HEK293 (cell line): ENCODE data around the gene ABLIM3.

Source experiments
- CTCF ChIA-PET: fragments of 350-600 bp; formaldehyde crosslinking; extraction: SDS; loops from one replicate; lab custom pipeline; 2021; ENCODE audit warnings: antibody characterized with exemption; lab: Yijun Ruan, JAX
- POLR2A ChIA-PET: fragments of 300-600 bp; formaldehyde crosslinking; extraction: SDS; loops from one replicate; lab custom pipeline; 2020; ENCODE audit warnings: antibody characterized with exemption, inconsistent platforms; lab: Yijun Ruan, JAX
- H3K27ac ChIP-seq: fragments of 200-500 bp; sonication (Bioruptor generic); 2 replicates; pipeline ENCODE4 v1.5.1; 2014; ENCODE audit warnings: low read depth, low read length, control low read depth, inconsistent platforms; ENCODE audit errors: extremely low read depth
- H3K36me3 ChIP-seq, 2 experiments: fragments of 200-500 bp in 1 of 2; sonication (Bioruptor generic) in 1 of 2; 1 replicate in 1 of 2; 2 replicates in 1 of 2; pipeline ENCODE4 v1.5.1; 2014 to 2017; ENCODE audit warnings: inconsistent platforms in 2 of 2, low read length in 2 of 2; ENCODE audit not compliant: control insufficient read depth in 2 of 2, insufficient read depth in 1 of 2
- H3K4me1 ChIP-seq: fragments of 200-500 bp; sonication (Bioruptor generic); 2 replicates; pipeline ENCODE4 v1.5.1; 2014; ENCODE audit warnings: mild to moderate bottlenecking, low read length, inconsistent platforms; ENCODE audit not compliant: control insufficient read depth, insufficient read depth
- H3K4me3 ChIP-seq: 2 replicates; pipeline ENCODE4 v1.5.1; 2011; ENCODE audit warnings: low read depth, mild to moderate bottlenecking, control low read depth, low read length, moderate library complexity
- H3K9me3 ChIP-seq: fragments of 200-500 bp; sonication (Bioruptor generic); 2 replicates; pipeline ENCODE4 v1.5.1; 2014; ENCODE audit warnings: low read depth, low read length, inconsistent platforms; ENCODE audit not compliant: control insufficient read depth, insufficient read depth
- BCL11B ChIP-seq: fragments of 450-650 bp; formaldehyde crosslinking; IDR thresholded peaks from 2 replicates; pipeline ENCODE4 v1.5.1; 2016; ENCODE audit warnings: low read depth, missing biosample characterization, missing genetic modification characterization
- MZF1 ChIP-seq: fragments of 450-650 bp; formaldehyde crosslinking; IDR thresholded peaks from 2 replicates; pipeline ENCODE4 v1.5.1; 2017; ENCODE audit warnings: missing biosample characterization, missing genetic modification characterization, borderline replicate concordance
- REPIN1 ChIP-seq: fragments of 450-650 bp; formaldehyde crosslinking; IDR thresholded peaks from 2 replicates; pipeline ENCODE4 v1.5.1; 2017; ENCODE audit warnings: missing biosample characterization, missing genetic modification characterization, low read depth
- SALL2 ChIP-seq: fragments of 450-650 bp; formaldehyde crosslinking; IDR thresholded peaks from 2 replicates; pipeline ENCODE4 v1.5.0; 2017; ENCODE audit warnings: missing biosample characterization, mild to moderate bottlenecking, missing genetic modification characterization, borderline replicate concordance
- WT1 ChIP-seq: fragments of 450-650 bp; formaldehyde crosslinking; IDR thresholded peaks from 2 replicates; pipeline ENCODE4 v1.5.1; 2016; ENCODE audit warnings: missing biosample characterization, missing genetic modification characterization
- ZBTB20 ChIP-seq: fragments of 450-650 bp; formaldehyde crosslinking; IDR thresholded peaks from 2 replicates; pipeline ENCODE4 v1.5.1; 2016; ENCODE audit warnings: missing biosample characterization, missing genetic modification characterization
- ZBTB21 ChIP-seq: fragments of 450-650 bp; formaldehyde crosslinking; IDR thresholded peaks from 2 replicates; pipeline ENCODE4 v1.5.1; 2017; ENCODE audit warnings: missing biosample characterization, missing genetic modification characterization
- ZBTB48 ChIP-seq: fragments of 450-650 bp; formaldehyde crosslinking; IDR thresholded peaks from 2 replicates; pipeline ENCODE4 v1.5.1; 2016; ENCODE audit warnings: missing biosample characterization, missing genetic modification characterization
- ZNF501 ChIP-seq: fragments of 450-650 bp; formaldehyde crosslinking; IDR thresholded peaks from 2 replicates; pipeline ENCODE4 v1.5.1; 2016; ENCODE audit warnings: missing biosample characterization, missing genetic modification characterization
- ZNF514 ChIP-seq: fragments of 450-650 bp; formaldehyde crosslinking; IDR thresholded peaks from 2 replicates; pipeline ENCODE4 v1.5.1; 2016; ENCODE audit warnings: missing biosample characterization, missing genetic modification characterization
- ZNF529 ChIP-seq: fragments of 450-650 bp; formaldehyde crosslinking; IDR thresholded peaks from 2 replicates; pipeline ENCODE4 v1.5.1; 2017; ENCODE audit warnings: missing genetic modification characterization, missing biosample characterization; ENCODE audit not compliant: insufficient replicate concordance
- ZNF626 ChIP-seq: fragments of 450-650 bp; sonication (Bioruptor Pico); formaldehyde crosslinking; IDR thresholded peaks from 2 replicates; pipeline ENCODE4 v1.5.1; 2018; ENCODE audit warnings: missing biosample characterization, missing genetic modification characterization, inconsistent platforms
- ZNF660 ChIP-seq: fragments of 450-650 bp; IDR thresholded peaks from 2 replicates; pipeline ENCODE4 v1.5.1; 2018; ENCODE audit warnings: missing biosample characterization, mild to moderate bottlenecking, missing genetic modification characterization
- ZNF747 ChIP-seq: fragments of 450-650 bp; formaldehyde crosslinking; IDR thresholded peaks from 2 replicates; pipeline ENCODE4 v1.5.1; 2016; ENCODE audit warnings: missing biosample characterization, missing genetic modification characterization
- ZNF768 ChIP-seq: fragments of 450-650 bp; formaldehyde crosslinking; IDR thresholded peaks from 2 replicates; pipeline ENCODE4 v1.5.1; 2018; ENCODE audit warnings: missing biosample characterization, mild to moderate bottlenecking, missing genetic modification characterization
- TF ChIP-seq, protein P1 (sequence below): fragments of 450-650 bp; formaldehyde crosslinking; IDR thresholded peaks from 2 replicates; pipeline ENCODE4 v1.5.1; 2016; ENCODE audit warnings: missing biosample characterization, missing genetic modification characterization
- TF ChIP-seq, protein P2 (sequence below): fragments of 450-650 bp; formaldehyde crosslinking; IDR thresholded peaks from 2 replicates; pipeline ENCODE4 v1.5.1; 2016; ENCODE audit warnings: missing biosample characterization, missing genetic modification characterization
- TF ChIP-seq, protein P3 (sequence below): fragments of 450-650 bp; formaldehyde crosslinking; IDR thresholded peaks from 2 replicates; pipeline ENCODE4 v1.5.1; 2016; ENCODE audit warnings: missing biosample characterization, missing genetic modification characterization
- TF ChIP-seq, protein P4 (sequence below): fragments of 450-650 bp; formaldehyde crosslinking; IDR thresholded peaks from 2 replicates; pipeline ENCODE4 v1.5.1; 2016; ENCODE audit warnings: missing biosample characterization, missing genetic modification characterization, borderline replicate concordance
- TF ChIP-seq, protein P5 (sequence below): fragments of 450-650 bp; formaldehyde crosslinking; IDR thresholded peaks from 2 replicates; pipeline ENCODE4 v1.5.1; 2016; ENCODE audit warnings: missing biosample characterization, missing genetic modification characterization

Gene ABLIM3

DNA sequence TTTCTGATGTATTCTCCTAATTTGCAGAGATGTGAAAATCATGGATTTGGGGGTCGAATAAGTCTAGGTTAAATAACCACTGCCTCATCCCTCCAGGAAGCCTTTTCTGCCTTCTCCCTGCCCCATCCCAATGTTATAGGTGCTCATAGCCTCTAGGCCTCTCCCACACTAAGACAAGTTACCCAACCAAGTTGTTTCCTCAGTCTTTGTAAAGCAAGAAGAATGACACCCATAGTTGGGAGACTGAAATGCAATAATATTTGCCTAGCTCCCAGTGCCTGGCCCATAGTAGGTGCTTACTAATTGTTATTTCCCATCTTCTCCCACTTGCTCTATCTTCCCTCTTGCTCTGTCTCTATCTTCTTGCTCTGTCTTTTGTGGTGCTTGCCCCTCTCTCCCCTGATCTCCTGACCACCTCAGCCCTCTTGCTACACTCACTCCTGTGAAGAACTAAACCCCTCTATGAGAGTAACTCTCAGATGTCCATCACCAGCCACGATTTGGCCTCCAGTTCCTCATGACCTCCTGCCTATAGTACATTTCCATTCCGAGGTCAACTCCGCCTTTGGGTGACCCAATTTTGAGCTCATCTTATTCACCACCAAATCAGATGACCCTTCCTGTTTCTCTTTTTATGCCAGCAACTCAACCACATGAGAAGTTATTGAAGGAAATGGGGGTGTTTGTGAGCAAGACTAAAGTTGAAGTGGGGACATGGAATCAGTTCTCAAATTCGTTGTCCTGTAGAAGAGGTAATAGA is 137.3 kb downstream of the ABLIM3 start:
- Histone ChIP-seq H3K4me3 (no peak overlapping the region), H3K9me3 (no peaks in the 10 kb centered on the region), H3K36me3 (no peaks in the 10 kb centered on the region), H3K27ac (no peak overlapping the region), H3K4me1 (peaks cover 3% of the 10 kb centered on the region; the same call in 1 of the 2 replicates)
- TF ChIP-seq ZNF660 (tag by site-specific recombination) (no peak), ZNF626 (tag by site-specific recombination) (no peak), ZNF501 (tag by site-specific recombination) (no peak), WT1 (tag by site-specific recombination) (no peak), REPIN1 (tag by site-specific recombination) (no peak), ZBTB21 (tag by site-specific recombination) (no peak), ZBTB48 (tag by site-specific recombination) (no peak), ZNF529 (tag by site-specific recombination) (no peak), ZNF768 (tag by site-specific recombination) (no peak), ZNF747 (tag by site-specific recombination) (no peak), SALL2 (tag by site-specific recombination) (no peak), MZF1 (tag by site-specific recombination) (no peak), BCL11B (no peak), ZBTB20 (tag by site-specific recombination) (no peak), ZNF514 (tag by site-specific recombination) (no peak)
- TF ChIP-seq, protein P1, sequence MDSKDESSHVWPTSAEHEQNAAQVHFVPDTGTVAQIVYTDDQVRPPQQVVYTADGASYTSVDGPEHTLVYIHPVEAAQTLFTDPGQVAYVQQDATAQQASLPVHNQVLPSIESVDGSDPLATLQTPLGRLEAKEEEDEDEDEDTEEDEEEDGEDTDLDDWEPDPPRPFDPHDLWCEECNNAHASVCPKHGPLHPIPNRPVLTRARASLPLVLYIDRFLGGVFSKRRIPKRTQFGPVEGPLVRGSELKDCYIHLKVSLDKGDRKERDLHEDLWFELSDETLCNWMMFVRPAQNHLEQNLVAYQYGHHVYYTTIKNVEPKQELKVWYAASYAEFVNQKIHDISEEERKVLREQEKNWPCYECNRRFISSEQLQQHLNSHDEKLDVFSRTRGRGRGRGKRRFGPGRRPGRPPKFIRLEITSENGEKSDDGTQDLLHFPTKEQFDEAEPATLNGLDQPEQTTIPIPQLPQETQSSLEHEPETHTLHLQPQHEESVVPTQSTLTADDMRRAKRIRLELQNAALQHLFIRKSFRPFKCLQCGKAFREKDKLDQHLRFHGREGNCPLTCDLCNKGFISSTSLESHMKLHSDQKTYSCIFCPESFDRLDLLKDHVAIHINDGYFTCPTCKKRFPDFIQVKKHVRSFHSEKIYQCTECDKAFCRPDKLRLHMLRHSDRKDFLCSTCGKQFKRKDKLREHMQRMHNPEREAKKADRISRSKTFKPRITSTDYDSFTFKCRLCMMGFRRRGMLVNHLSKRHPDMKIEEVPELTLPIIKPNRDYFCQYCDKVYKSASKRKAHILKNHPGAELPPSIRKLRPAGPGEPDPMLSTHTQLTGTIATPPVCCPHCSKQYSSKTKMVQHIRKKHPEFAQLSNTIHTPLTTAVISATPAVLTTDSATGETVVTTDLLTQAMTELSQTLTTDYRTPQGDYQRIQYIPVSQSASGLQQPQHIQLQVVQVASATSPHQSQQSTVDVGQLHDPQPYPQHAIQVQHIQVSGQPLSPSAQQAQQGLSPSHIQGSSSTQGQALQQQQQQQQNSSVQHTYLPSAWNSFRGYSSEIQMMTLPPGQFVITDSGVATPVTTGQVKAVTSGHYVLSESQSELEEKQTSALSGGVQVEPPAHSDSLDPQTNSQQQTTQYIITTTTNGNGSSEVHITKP (tag by site-specific recombination) = no peak
- TF ChIP-seq, protein P2, sequence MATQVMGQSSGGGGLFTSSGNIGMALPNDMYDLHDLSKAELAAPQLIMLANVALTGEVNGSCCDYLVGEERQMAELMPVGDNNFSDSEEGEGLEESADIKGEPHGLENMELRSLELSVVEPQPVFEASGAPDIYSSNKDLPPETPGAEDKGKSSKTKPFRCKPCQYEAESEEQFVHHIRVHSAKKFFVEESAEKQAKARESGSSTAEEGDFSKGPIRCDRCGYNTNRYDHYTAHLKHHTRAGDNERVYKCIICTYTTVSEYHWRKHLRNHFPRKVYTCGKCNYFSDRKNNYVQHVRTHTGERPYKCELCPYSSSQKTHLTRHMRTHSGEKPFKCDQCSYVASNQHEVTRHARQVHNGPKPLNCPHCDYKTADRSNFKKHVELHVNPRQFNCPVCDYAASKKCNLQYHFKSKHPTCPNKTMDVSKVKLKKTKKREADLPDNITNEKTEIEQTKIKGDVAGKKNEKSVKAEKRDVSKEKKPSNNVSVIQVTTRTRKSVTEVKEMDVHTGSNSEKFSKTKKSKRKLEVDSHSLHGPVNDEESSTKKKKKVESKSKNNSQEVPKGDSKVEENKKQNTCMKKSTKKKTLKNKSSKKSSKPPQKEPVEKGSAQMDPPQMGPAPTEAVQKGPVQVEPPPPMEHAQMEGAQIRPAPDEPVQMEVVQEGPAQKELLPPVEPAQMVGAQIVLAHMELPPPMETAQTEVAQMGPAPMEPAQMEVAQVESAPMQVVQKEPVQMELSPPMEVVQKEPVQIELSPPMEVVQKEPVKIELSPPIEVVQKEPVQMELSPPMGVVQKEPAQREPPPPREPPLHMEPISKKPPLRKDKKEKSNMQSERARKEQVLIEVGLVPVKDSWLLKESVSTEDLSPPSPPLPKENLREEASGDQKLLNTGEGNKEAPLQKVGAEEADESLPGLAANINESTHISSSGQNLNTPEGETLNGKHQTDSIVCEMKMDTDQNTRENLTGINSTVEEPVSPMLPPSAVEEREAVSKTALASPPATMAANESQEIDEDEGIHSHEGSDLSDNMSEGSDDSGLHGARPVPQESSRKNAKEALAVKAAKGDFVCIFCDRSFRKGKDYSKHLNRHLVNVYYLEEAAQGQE (tag by site-specific recombination) = no peak
- TF ChIP-seq, protein P3, sequence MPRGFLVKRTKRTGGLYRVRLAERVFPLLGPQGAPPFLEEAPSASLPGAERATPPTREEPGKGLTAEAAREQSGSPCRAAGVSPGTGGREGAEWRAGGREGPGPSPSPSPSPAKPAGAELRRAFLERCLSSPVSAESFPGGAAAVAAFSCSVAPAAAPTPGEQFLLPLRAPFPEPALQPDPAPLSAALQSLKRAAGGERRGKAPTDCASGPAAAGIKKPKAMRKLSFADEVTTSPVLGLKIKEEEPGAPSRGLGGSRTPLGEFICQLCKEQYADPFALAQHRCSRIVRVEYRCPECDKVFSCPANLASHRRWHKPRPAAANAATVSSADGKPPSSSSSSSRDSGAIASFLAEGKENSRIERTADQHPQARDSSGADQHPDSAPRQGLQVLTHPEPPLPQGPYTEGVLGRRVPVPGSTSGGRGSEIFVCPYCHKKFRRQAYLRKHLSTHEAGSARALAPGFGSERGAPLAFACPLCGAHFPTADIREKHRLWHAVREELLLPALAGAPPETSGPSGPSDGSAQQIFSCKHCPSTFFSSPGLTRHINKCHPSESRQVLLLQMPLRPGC = no peak
- TF ChIP-seq, protein P4, sequence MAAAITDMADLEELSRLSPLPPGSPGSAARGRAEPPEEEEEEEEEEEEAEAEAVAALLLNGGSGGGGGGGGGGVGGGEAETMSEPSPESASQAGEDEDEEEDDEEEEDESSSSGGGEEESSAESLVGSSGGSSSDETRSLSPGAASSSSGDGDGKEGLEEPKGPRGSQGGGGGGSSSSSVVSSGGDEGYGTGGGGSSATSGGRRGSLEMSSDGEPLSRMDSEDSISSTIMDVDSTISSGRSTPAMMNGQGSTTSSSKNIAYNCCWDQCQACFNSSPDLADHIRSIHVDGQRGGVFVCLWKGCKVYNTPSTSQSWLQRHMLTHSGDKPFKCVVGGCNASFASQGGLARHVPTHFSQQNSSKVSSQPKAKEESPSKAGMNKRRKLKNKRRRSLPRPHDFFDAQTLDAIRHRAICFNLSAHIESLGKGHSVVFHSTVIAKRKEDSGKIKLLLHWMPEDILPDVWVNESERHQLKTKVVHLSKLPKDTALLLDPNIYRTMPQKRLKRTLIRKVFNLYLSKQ (tag by site-specific recombination) = no peak
- TF ChIP-seq, protein P5, sequence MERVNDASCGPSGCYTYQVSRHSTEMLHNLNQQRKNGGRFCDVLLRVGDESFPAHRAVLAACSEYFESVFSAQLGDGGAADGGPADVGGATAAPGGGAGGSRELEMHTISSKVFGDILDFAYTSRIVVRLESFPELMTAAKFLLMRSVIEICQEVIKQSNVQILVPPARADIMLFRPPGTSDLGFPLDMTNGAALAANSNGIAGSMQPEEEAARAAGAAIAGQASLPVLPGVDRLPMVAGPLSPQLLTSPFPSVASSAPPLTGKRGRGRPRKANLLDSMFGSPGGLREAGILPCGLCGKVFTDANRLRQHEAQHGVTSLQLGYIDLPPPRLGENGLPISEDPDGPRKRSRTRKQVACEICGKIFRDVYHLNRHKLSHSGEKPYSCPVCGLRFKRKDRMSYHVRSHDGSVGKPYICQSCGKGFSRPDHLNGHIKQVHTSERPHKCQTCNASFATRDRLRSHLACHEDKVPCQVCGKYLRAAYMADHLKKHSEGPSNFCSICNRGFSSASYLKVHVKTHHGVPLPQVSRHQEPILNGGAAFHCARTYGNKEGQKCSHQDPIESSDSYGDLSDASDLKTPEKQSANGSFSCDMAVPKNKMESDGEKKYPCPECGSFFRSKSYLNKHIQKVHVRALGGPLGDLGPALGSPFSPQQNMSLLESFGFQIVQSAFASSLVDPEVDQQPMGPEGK = no peak
- POLR2A ChIA-PET = no interaction called here
- CTCF ChIA-PET = interaction anchor here (0.6 to 1.1 kb wide), 3 partner anchors 7 to 149 kb away, joined by 3 to 4 read pairs (median 4); no protein-coding TSS in a partner anchor
